ENCODE measurements around the gene IFT57.

- TF ChIP-seq MTA2 (IDR thresholded peaks at IDR 0.05; ENCODE audit: low read depth) (no peak), ZNF224 (CRISPR knock-in tag; IDR thresholded peaks at IDR 0.05) (no peak), CTCF (IDR thresholded peaks at IDR 0.05 in 2 of 3, conservative IDR thresholded peaks at IDR 0.05 in 1 of 3; ENCODE audit: insufficient read depth in 2 of 3, low read depth in 1 of 3, low read length in 3 of 3) (no peak), SPI1 (IDR thresholded peaks at IDR 0.05; ENCODE audit: borderline replicate concordance, low read depth, low read length) (no peak), ZNF512 (tag; IDR thresholded peaks at IDR 0.05) (no peak), POLR2A (conservative IDR thresholded peaks at IDR 0.05) (no peak), DPF2 (IDR thresholded peaks at IDR 0.05) (no peak), SREBF2 (CRISPR knock-in tag; IDR thresholded peaks at IDR 0.05) (no peak)
Observed at GRCh38 chr3:108178676-108179075, 43.5 kb downstream of the IFT57 start.
